ENCODE data around the gene LMAN1L.

Gene LMAN1L

DNA sequence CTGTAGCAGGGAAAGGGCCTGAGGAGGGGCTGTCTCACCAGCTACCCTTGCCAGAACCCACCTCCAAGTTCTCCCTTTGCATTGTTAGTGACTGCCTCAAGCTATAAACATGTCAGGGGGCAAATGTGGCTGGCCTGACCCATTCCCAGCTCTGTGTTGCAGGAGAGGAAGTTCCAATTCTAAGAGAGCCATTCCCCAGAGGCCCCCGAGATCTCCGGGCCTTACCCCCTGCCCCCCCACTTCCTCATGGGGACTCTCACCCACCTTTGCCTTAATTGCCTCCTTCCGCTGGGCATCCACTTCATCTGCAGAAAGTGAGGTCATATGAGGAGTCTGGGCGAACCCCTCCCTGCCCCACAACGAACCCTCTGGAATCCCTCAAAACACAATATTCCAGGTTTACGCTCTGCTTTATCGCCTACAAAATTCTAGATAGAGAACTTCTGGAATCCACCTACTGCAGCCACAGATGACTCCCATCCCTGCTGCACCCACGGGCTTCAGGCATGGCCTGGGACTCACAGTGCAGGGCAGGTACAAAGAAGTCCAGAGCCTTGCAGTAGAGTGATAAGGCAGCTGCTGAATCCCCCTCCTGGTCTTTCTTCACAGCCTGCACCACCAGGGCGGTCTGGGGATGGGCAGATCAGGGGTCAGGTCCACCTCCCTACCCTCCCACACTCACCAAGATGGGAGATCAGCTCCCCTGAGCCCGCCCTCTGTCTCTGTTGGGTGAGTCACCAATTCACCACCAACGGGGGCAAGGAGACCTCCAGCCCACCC is 26.3 kb downstream of the LMAN1L start:
- no peak for DNase-seq

DNA sequence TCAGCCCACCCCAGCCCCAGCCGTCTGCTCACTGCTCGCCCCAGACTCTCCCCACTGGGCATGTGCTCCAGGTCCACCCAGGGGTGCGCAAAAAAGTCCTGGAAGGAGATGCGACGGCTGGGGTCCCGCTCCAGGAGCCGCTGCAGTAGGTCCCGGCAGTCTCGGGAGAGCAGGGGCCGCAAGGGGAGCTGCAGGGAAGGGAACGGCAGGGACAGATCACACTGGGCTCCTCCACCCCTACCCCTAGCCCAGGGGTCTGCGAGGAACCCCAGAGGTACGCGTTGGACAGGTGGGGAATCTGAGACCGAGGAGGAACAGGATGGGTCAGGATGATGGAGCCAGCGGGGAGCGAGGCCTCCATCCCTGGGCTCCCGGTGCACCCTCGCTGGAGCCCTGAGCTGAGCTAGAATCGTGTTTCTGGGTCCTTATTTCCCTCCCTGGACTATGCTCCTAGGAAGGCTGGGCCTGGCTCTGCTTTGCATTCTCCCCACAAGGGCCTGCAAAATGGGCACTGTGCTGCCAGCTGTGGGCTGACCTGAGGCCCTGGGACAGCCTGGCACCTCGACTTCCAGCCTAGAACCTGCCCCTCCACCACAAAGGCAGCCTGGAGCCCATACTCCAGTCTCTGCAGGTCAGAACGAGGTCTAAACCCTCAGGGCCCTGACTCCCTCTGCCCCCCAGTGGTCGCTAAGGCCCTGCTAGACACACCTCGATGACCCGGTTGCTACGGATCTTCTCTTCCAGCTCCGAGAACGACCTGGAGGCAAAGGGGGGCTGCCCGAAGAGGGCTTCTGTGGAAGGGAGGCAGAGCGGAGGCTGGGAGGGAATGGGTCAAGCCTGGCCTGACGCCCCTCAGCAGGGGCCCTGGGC is 27.1 kb downstream of the LMAN1L start:
- DNase-seq: no peak

- DNase-seq: no peak
These were observed 28.5 kb downstream of the LMAN1L start for GRCh38 chr15:74840851-74841775.

GRCh38 chr15:74841891-74842373 is 29.3 kb downstream of the LMAN1L start:
- no peak for DNase-seq

- DNase-seq: peak; percentile 89
These were observed 30.2 kb downstream of the LMAN1L start, which contains the start of gene ULK3 for GRCh38 chr15:74842581-74843444. Gene ULK3, minus strand, starts transcription at chr15:74843156. Its CDS starts 51 bp downstream, at chr15:74843105.

DNA sequence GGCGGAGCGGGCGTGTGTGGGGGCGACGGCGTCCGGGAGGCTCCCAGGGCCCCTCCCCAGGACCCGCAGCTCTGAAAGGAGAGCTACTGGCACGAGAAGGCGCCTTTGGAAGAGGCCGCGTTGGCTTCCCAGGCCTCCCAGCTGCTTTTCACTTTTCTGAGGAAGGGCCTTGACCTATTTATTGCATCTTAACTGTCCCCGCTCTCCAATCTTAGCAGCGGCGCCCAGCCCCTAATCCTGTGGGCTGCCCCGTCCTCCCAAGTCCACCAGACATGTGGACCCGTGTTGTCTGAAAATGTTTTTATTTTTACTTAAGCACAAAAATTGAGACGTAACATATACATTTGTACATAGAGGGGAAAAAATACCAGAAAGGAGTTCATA is 30.8 kb downstream of the LMAN1L start:
- no peak for DNase-seq

DNA sequence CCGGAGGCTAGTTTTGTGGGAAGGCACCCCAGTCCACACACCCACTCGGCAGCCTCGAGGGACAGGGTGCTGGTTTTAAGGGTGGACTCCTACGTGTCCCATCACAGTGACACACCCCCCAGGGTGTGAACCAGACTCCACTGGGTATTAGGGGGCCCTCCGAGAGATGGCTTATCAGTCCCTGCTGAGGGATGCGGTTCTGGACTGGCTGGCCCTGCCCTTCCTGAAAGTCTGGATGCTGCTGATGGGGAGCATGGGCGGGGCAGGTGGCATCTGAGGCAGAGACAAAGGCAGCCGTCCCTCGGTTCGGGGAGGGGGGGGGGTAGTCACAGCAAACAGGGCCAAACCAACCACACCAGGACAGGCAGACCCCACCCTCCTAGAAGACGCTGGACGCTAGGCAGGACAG is 31.3 kb downstream of the LMAN1L start:
- DNase-seq: no peak

DNA sequence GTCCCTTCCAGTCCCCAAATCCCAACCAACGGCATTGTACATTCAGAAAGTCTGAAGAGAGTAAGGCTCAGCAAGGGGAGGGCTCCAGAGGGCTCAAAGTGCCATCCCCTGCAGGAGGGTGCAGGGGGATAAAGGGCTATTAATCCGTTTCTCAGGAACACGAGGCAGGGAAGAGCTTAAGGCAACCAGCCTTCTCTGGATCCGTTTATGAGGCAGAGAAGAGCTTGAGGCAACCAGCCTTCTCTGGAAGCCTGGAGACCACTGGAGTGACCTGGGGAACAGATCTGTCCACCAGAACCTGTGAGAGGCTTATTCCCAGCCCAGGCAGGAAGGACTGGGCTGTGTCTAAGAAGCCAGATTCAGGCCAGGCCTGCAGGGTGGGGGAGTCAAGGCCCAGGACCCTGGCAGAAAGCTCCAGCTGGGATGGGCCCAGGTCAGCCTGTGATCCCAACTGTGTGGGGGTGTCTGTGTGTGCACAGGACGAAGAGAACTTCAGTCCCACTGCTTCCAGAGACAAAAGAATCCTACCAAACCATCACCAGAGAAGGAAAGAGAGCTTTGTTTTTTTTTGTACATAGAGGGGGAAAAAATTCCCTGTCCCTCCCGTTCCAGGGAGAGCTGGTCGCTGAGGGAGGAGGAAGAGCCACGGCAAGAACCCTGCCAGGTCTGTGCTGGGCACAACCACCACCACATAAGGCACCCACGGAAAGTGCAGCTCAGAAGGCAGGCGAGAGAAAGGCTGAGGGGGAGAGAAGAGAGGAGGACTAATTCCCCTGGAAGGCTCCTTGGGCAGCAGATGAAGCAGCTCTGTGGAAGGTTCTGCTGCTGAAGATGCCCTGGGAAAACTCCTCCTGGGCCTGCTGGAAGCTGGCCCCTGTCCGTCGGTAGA is 31.9 kb downstream of the LMAN1L start:
- DNase-seq: no peak

- DNase-seq: peak; percentile 19
These were observed 32.6 kb downstream of the LMAN1L start for GRCh38 chr15:74845208-74845568.

GRCh38 chr15:74845581-74845980 is 32.9 kb downstream of the LMAN1L start:
- no peak for DNase-seq

GRCh38 chr15:74847432-74847831 is 34.8 kb downstream of the LMAN1L start:
- DNase-seq: no peak

GRCh38 chr15:74850393-74850792 is 37.8 kb downstream of the LMAN1L start:
- no peak for DNase-seq

DNA sequence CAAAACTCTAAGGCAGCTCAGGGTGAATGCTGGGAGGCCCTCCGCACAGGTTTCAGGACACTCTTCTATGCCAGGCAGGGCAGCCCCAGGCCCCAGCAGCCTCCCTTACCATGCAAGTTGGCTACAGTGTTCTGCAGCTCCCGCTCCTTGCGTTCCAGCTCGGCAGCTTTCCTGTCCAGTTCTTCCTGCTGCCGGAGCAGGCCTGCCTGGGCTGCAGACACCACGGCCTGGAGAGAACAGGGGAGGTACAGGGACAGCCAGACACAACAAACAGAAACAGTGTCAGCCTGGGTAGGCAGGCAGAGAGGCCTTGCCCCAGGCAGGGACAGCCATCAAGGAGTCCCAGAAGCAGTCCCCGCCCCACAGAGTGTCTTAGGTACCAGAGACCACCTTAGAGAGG is 39.3 kb downstream of the LMAN1L start:
- no peak for DNase-seq

DNA sequence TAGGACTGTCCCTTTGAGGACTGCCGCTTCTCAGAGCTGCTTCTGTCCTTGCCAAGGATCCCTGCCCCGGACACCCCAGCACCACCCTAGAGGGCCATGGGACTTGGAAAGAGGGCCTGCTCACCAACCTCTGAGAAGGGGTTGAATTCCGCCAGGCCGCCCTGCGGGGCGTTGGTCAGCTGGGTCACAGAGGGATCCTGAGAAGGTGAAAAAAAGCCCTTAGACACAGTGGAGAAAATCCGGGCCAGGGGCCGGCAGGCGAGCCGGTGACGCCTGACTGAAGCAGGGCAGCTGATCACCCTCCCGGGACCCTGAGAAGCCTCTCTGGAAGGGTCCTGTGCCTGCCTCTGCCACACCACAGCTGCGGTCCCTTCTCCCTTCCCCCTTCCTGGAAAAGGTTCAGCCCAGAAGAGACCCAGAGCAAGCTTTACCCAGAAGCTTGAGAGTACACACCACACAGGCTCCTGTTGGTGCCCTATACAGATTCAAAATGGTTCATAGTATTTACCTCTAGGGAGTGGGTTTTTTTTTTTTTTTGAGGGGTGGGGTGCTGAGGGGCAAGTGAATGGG is 41.9 kb downstream of the LMAN1L start:
- DNase-seq: no peak

- no peak for DNase-seq
These were observed 43.2 kb downstream of the LMAN1L start for GRCh38 chr15:74855857-74856256.

DNA sequence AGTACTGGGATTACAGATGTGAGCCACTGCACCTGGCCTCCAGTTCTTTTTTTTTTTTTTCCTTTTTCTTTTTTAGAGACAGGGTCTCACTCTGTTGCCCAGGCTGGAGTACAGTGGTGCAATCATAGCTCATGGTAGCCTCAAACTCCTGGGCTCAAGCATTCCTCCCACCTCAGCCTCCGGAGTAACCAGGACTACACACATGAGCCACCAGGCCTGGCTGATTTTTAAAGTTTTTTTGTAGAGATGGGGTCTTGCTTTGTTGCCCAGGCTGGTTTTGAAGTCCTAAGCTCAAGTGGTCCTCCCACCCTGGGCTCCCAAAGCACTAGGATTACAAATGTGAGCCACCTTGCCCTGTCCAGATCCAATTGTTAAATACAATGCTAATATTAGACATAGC is 43.9 kb downstream of the LMAN1L start:
- DNase-seq: no peak

- no peak for DNase-seq
These were observed 44.5 kb downstream of the LMAN1L start for GRCh38 chr15:74857082-74857655.

DNA sequence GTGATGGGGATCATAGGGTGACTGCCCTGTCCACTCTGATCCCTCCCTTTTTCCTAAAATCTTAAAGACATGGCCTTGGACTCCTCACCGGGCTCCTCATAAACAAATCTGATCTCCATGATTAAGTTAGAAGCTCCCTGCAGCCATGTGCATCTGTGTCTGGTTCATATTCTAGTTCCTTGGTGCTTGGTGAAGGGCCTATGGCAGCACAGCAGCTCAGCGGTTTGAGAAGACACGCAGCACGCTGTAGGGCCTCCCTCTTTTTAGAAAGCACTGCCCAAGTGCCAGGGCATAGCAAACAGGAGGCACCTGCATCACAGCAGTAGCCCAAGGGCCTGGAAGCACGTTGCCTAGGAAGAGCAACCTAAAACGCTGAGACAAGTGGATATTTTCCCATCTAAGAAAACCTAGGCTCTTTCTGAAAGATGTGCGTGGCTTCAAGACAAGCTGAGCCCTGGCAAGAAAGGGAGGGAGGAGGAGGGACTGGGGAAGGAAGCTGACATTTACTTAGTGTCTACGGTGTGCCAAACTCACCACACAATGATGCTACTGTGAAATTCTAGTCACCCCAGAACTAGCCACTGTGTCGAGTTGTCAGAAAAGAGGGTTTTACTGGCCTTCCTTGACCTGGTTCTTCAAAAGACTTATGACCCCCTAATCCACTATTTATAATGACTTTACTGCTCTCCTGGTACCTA is 45.2 kb downstream of the LMAN1L start:
- no peak for DNase-seq

DNA sequence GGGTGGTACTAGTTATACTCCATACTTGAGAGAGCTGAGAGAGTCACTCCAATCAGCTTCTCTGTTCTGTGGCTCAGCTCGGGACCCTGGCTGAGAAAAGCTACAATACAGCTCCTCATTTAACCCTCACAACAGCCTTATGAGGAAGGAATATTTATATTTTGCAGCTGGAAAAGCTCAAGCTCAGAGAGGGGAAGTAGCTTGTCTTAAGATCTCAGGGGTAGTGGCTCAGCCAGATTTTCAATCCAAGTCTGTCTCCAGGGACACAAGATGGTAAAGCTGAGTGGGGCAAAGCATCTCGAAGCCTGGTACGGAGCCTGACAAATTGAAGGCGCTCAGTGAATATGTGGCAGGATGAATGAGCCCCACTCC is 45.7 kb downstream of the LMAN1L start:
- DNase-seq: no peak

Measured in GDM1 (cell line).